Upper lobe of left lung (tissue), 4 donors: Measurements from ENCODE around the gene HSPB6.

Experiments used
- CTCF ChIP-seq, 6 experiments: fragments of 450-650 bp in 4 of 6; fragments of 200-600 bp in 2 of 6; sonication (generic) in 2 of 6; IDR thresholded peaks; one replicate each; pipeline ENCODE4 v1.5.1; 2016 to 2019; ENCODE audit warnings: antibody characterized with exemption in 6 of 6
- EP300 ChIP-seq, 4 donors: sonication (generic); formaldehyde crosslinking; IDR thresholded peaks; one replicate each; pipeline ENCODE4 v1.5.1; 2017; ENCODE audit warnings: antibody characterized with exemption in 4 of 4, control low read depth in 2 of 4
- POLR2A ChIP-seq, 4 donors: fragments of 450-650 bp; IDR thresholded peaks; one replicate each; pipeline ENCODE4 v1.5.1; 2016 to 2017; ENCODE audit warnings: antibody characterized with exemption in 4 of 4, mild to moderate bottlenecking in 2 of 4

GRCh38 chr19:35777086-35777841, 20.4 kb upstream of the HSPB6 start:
- TF ChIP-seq CTCF (IDR thresholded peaks at IDR 0.05), result no peak
- TF ChIP-seq POLR2A (IDR thresholded peaks at IDR 0.05), result no peak
- no peak for TF ChIP-seq EP300 (IDR thresholded peaks at IDR 0.05)
